C1 segment of cervical spinal cord (tissue), 14 donors: ENCODE data around the gene RUFY4.
A peak's percentile ranks its signal among the peaks of the same experiment; 100 is the strongest.
"Not testable (repeated sequence)": the region's sequence is repeated elsewhere in the genome, so short reads cannot be mapped to it uniquely, and the experiment has no call there.

ENCODE experiments used
- DNase-seq, 14 donors: peaks; one replicate each; lab custom pipeline; 2025; lab: John Stamatoyannopoulos, UW

The RUFY4 gene

DNA sequence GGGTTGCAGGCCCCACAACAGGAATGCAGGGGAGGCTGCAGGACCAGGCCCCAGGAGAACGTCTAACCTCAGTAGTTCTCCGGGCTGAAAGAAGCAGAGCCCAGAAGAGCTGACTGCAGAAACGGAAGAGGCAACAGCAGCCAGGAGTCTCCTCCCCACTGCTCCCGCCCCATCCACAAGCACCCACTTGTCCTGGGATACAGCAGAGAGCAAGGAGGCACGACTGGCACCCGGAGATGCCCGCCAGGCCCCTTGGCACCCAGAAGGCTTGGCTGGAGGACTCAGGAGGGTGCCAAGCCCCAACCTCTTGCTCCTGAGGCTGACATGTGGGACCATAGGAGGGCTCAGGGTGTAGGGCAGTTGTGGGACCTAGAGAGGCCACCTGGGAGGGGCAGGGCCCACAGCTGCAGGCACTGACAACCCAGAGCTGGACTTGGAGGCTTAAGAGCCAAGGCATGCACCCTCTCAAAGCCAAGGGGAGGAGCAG, 37.2 kb upstream of the RUFY4 start:
- no peak for DNase-seq

DNA sequence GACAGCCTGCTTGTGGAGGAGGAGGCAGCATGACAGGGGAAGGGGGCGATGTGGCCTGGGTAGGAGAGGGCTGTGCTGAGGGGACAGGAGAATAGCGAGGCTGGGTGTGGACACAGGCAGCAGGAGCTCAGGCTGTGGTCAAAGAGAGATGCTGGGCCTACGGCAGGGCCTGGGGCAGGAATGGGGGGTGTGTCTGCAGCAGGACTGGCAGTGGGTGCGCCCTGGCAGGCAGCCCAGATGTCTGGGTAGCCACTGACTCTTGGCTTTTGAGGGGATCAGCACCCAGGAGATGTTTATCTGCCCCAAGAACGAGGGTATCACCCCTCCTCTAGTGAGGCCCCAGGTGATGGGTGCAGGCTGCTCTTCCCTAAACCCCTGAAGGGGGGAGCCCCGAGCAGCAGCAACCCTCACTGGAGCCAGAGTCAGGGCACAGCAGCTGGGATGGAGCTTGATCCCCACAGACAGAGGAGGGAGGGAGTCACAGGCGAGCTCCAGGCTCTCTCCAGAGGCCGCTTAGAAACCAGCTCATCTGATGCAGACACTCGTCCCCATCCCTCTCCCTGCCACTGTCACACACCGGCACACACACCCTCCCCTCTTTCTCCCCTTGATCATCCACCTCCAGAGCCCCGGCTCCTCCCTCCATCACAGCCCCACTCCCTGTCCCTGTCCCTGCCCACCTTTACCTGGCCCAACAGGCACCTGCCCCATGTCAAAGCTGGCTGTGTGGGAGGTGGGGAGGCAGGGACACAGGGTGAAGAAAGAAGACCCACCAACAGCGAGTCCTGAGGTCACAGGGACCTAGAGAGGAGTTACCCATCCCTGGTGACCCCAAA, 36.5 kb upstream of the RUFY4 start:
- no peak for DNase-seq

DNA sequence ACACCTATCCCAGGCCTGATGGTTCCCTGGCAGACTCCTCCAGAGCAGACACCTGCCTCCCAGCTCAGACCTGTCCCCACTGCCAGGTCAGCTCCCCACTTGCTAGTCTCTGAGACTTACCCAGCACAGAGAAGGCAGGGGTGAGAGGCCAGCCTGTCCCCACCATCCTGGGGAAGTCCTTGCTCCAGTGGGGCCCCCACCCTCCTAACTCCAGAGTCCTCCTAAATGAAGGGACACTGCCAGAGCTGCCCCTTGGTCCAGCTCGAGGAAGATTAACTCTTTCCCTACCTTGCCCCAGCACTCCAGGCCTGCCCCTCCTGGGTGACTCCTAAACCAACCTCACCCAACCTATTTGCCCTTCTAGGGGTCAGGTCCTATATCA, 35.9 kb upstream of the RUFY4 start:
- DNase-seq: no peak

DNA sequence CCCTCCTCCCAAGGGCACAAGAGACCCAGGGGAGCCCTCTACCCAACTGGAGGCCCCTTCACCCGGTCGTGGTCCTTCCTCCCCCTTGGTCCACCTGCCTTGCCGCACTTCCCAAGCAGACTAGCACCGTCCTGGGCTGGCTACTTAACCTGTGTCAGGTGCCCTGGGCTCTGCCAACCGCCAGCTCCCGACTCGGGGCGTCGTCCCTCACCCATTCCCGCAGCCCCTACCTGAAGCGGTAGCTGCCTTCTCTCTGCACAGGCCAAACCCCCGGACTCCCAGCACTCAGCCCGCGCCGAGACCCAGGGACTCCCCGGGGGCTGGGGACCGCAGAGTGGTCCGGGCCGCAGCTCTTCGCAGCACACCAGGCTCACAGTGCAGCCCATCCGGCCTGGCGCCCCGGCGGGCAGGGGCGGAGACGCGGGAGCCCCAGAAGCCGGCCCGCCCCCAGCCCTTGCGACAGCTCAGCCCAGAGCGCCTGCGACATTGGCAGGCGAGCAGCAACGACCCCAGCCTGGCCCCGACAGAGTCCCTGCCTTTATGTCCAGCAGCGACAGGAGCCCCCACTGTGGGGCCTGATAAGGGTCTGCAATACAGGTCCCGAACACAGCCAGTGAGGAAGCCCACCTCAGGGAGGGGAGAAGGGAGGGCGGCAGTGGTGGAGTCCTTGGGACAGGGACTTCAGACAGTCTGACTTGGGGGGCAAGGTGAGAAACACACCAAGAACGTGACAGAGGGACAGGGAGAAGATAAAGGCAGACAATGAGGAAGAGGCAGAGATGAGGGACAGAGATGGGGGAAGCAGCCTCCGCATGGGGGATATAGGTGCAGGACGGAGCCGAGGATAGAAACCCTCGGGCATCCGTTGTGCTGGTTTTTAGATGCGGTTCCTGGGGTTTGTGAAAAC, 35.2 kb upstream of the RUFY4 start:
- no peak for DNase-seq

DNA sequence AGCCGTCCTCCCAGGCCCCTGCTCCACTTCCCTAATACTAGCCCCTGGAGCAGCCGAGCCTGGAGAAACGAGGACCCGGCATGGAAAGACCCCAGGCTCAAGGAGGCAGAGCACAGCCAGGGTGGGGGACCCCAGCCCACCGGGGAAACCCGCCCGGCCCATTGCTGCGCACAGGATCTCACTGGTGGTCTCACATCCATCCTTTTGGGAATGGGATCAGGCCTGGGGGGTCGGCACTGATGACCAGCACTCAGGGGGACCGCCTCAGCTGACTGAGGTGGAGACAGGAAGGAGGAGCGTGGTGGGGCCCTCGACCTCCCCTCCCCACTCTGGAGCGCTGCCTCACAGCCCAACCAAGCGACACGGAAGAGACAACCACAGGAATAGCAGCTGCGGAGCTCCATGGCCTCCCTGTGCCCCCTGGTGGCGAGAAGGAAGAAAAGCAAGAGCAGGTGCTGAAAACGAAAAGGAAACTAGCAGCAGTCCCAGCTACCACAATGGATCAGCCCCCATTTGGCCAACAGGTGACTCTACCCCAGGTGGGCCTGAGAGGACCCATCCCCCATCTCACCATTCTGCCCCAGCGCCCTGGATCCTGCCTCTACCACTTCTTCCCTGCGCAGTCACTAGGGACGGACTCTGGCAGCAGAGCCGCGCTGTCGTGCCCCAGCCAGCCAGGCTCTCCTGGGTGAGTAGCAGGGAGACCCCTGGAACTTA, 34.4 kb upstream of the RUFY4 start:
- peak in 6 of 14 donors; percentile 4 to 48 (median 29) for DNase-seq

DNA sequence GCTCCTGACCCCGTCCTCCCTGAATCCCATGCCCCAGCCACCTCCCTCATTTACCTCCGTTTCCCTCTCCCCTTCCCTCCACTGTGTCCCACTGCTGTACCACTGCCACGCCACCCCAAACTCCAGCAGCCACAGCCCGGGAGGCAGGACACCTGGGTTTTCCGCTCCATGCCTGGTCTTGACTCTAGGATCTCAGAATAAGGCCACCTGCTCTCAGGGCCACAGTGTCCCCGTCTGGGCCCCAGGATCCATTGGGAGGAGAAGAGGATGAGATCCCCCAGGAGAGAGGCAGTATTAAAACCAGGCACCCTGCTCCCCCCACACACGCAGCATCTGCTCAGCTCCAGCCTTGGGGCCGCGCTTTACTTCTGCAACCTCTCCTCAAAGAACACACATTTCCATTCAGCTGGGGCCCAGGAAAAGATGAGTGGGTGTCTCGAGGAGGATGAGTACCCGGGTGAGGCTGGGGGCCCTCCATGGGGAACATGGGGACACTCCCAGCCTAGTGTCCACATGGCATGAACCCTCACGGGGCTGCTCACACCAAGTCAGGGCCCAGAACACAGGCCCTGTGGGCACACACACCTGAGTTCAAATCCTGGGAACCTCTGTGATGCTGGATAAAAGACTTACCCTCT, 33.5 kb upstream of the RUFY4 start:
- no peak for DNase-seq

DNA sequence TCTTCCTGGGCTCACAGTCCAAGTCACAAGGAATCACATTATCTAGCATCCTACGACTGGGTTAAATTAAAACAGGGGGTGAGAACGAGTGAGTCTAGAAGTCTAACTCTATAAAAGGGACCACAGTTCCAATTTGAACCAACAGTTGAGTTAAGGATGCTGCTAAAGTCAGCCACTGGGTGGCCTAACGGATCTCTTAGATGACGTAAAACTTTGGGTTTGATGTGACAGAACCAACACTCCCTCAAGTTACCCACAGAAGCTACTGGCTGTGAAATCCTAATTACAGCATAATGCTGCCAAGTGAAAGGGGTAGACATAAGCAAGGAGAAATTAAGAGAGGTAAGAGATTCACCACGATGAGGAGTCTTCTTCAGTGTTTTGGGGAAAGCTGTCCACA, 32.7 kb upstream of the RUFY4 start:
- no peak for DNase-seq

DNA sequence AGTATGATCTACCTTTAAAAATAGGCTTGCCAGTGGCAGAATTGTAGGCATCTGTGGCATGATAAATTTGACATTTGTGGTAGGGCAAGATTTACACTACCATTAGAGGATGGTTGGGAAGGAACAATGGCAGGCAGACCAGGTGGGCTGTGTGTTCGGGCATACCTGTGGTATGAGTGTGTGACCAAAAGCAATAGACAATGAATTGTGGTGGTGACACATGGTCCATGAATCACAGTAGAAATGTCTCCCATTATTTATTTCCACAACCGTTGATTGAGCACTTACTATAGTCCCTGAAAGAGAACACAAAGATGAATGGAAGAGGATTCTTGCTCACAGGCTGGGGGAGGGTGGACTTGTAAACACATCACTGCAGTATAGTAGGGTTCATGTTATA, 29.9 kb upstream of the RUFY4 start:
- no peak for DNase-seq

DNA sequence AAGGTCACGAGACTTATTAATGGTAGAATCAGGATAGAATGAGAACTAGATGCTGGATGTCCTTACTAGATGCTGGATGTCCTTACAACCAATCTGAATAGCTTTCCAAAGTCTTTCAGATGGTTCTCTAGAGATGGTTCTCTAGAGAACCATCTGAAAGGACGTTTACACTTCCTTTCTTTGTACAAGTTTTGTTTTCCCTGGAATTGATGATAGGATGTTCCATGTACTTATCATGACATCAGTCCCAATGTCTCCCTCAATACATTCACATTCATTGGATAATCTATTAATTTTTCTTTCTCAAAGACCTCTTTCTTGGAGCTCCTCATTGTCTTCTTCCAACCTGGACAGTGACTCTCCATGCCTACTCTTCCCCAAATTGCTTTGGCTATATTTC, 28.2 kb upstream of the RUFY4 start:
- no peak for DNase-seq

DNA sequence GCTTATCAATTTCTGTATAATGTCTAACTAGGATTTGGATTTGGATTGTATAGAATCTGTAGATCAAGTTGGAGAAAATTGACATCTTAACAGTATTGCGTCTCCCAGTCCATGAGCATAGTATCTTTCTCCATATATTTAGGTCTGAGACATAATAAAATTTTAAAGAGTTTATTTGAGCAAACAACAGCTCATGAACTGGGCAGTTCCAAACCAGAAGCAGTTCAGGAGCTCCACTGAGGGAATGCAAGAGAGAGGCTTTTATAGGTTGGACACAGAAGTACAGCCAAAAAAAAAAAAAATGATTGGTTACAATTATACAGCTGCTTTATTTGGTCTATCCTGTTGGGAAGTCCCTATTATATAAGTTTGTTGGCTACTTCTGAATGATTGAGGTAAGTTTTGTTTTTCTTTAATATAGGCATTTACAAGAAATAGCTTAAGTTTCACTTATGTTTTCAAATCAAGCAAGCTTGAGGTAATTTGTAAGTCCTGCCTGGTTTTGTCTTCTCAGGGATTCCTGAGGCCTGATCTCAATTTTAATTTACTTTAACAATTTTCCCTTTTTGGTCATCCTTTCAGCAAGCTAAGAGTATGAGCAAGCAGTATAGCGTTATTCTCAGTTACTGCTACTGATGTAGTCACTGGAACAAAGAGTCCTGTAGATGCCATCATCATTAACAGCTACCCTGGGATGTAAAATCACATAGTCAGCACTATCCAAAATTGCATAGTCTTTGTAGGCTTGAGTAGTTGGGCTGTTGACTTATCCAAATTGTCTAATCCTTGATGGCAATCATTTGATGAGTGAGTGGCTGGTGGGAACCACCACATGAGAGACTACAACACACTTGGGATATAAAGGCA, 27.5 kb upstream of the RUFY4 start:
- DNase-seq: no peak

DNA sequence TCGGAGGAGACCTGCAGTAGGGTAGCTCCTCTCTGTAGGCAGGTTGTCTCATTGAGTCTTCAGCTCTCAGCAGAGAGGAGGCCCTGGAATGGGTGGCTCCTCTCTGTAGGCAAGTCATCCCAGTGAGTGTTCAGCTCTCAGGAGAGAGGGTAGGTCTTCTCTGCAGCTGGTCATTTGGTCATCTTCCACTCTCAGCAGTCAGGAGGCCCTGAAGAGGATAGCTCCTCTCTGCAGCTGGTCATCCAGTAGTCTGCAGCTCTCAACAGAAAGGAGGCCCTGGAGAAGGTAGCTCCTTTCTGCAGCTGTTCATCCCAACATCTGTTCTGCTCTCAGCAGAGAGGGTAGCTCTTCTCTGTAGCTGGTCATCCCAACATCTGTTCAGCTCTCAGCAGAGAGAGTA, 26.0 kb upstream of the RUFY4 start:
- DNase-seq: no peak

DNA sequence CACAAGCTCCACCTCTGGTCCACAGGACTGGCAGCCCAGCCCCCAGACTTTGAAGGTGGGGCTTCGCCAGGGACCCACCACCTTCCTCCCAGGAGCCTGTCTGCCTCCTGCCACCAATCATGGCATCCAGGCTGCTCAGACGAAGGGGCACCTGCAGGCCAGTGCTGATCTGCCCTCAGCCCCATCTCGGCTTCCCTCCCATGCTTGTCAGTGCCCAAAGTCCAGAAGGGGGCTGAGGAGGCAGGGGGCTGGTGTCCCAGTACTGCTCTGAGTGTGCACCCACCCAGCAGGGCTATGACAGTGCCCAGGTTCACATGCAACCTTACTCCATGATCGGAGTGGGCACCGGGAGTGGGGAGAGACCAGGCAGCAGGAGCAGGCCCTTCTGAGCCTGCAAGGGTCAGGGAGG, 25.3 kb upstream of the RUFY4 start:
- DNase-seq: no peak

DNA sequence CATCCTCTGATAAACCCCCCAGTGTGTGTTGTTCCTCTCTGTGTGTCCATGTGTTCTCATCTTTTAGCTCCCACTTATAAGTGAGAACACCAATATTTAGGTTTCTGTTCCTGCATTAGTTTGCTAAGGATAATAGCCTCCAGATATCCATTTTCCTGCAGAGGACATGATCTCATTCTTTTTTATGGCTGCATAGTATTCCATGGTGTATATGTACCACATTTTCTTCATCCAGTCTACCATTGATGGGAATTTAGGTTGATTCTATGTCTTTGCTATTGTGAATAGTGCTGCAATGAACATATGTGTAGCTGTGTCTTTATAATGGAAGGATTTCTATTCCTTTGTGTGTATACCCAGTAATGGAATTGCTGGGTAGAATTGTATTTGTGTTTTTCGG, 24.5 kb upstream of the RUFY4 start:
- DNase-seq: not testable (repeated sequence)

DNA sequence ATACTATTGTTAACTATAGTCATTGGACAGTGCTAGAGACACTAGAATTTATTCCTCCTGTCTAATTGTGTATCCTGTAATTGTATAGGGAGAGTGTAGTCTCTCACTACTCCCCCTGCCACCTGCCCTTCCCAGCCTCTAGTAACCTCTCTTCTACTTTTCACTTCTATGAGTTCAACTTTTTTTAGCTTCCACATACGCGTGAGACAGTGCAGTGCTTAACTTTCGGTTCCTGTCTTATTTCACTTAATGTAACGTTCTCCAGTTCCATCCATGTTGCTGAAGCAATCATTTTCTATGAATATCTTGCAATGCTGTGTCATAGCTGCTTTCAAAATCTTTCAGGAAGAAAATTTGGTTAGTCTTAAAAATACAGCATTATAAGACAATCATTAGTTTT, 22.8 kb upstream of the RUFY4 start:
- DNase-seq: no peak

DNA sequence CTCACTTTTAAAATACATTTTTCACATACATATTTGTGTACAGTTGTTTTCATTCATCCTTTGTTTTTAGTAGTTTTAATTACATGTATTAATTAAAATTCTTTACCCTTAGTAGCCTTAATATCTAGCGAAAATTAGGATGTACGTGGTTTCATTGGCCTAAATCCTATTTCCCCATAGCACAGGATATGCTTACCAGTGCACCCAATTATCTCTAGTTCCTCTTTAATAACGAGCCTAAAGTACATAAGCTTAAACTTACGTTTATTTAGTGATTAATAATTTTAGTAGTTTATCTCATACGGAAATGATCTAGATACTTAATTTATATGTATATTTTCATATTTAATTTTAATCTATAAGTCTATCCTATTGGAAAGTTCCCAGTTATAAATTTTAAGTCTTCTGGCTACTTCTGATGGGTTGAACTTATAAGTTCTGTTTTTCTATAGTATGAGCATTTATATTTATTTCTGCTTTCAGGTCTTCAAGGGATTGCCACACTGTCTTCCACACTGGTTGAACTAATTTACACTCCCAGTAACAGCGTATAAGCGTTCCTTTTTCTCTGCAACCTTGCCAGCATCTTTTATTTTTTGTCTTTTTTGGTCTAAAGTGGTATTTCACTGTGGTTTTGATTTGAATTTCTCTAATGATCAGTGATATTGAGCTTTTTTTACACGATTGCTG, 21.4 kb upstream of the RUFY4 start:
- no peak for DNase-seq

DNA sequence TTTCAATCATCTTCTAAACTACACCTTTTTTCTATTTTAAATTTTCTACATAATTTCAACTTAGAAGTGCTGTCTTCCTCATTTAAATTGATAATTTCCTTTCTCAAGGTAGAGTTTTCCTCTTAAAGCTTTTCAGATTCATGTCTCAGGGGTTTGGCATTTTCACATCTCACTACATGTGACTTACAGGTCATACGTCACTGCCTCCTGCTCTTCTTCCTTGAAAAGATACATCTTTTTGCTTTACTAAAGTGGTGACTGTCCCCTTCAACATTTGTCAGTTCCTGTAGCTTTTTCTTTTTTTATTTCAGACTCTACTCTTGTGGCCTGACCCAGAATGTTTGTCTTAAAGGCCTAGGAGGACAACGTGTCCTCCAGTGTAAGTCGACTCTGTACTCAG, 17.1 kb upstream of the RUFY4 start:
- no peak for DNase-seq

DNA sequence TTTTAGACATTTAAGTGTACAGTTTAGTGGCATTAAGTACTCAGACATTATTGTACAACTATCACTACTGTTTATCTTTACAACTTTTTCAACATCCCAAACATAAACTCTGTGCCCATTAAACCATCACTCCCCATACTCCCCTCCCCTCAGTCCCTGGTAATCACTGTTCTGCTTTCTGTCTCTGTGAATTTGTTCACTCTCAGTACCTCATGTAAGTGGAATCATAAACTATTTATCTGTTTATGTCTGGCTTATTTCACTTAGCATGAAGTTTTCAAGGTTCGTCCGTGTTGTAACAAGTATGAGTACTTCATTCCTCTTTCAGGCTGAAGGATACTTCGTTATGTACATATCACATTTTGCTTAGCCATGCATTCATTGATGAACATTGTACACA, 9.8 kb upstream of the RUFY4 start:
- no peak for DNase-seq

DNA sequence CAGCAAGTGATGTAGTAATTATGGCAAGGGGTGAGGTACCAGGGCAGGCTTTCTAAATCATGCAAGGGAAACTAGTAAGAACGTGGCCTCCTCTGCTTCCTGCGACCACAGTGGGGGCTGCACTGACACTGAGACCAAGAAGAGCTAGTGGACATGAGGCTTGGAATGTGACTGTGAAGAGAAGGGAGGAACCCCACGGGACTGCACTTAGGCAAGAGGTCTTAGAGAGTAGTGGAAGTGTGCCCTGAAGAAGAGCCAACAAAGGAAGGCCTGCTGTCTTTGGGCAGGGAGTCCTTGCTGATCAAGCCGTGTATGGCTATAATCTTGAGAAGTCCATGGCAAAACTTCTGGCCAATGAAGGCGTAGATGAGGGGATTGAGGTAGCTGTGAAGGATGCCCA, 8.9 kb upstream of the RUFY4 start:
- no peak for DNase-seq

DNA sequence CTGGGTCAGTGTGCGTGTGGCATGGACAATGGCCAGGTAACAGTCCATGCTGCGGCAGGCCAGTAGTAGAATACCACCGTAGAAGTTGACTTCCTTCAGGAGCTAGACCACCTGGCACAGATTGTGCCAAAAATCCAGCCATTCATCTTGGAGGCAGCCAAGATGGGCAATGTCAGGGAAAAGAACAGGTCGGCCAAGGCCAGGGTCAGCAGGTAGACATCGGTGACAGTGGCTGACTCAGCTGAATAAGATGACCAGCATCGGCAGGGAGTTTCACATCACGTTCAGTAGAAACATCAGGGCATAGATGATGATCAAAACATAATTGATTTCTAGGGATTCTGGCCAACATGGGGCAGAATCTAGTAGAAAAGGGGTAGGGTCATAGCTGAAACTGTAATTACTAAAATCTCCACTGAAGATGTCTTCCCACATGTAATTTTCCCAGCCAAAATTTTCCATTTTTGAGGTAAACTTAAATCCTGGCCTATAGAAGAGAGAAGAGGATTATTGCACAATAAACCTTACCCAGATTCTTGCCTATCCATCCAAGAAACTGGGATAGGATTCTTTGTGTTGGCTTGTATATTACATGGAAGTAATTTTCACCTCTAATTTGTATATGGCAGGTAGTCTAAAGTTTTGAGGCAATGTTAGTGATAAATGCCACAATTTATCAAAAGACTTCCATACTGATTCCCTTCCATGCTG, 7.9 kb upstream of the RUFY4 start:
- DNase-seq: no peak
